GM12878 (cell line): ENCODE data around the gene KRTAP1-4.

ENCODE experiments used
- BACH1 ChIP-seq: fragments of 450-650 bp; IDR thresholded peaks from 2 replicates; pipeline ENCODE4 v1.6.1; 2017; ENCODE audit warnings: mild to moderate bottlenecking, borderline replicate concordance
- FOXM1 ChIP-seq: IDR thresholded peaks from 2 replicates; pipeline ENCODE4 v1.6.1; 2012; ENCODE audit warnings: low read depth, mild to moderate bottlenecking, inconsistent platforms, low read length, moderate library complexity
- MTA3 ChIP-seq: IDR thresholded peaks from 2 replicates; pipeline ENCODE4 v1.6.1; 2012; ENCODE audit warnings: low read length, inconsistent platforms, borderline replicate concordance
- POLR2A ChIP-seq: IDR thresholded peaks from 2 replicates; pipeline ENCODE4 v1.6.1; 2011; ENCODE audit warnings: low read depth, mild to moderate bottlenecking, low read length
- RFX5 ChIP-seq: IDR thresholded peaks from 2 replicates; pipeline ENCODE4 v1.6.1; 2011; ENCODE audit warnings: low read depth, low read length, improper control_type of control experiment
- SRF ChIP-seq, 2 experiments: IDR thresholded peaks; 2 replicates each; pipeline ENCODE4 v1.6.1; 2011; ENCODE audit warnings: low read depth in 2 of 2, low read length in 2 of 2, mild to moderate bottlenecking in 1 of 2, moderate library complexity in 1 of 2
- TAF1 ChIP-seq: IDR thresholded peaks from 2 replicates; pipeline ENCODE4 v1.6.1; 2011; ENCODE audit warnings: mild to moderate bottlenecking, low read depth, low read length, borderline replicate concordance
- TBL1XR1 ChIP-seq: IDR thresholded peaks from 2 replicates; pipeline ENCODE4 v1.6.1; 2012; ENCODE audit warnings: low read depth, low read length, improper control_type of control experiment
- USF2 ChIP-seq: IDR thresholded peaks from 2 replicates; pipeline ENCODE4 v1.6.1; 2011; ENCODE audit warnings: low read depth, low read length, improper control_type of control experiment, borderline replicate concordance
- ZNF274 ChIP-seq: IDR thresholded peaks from one replicate; pipeline ENCODE4 v1.8.0; 2011; ENCODE audit not compliant: insufficient read length, insufficient read depth

DNA sequence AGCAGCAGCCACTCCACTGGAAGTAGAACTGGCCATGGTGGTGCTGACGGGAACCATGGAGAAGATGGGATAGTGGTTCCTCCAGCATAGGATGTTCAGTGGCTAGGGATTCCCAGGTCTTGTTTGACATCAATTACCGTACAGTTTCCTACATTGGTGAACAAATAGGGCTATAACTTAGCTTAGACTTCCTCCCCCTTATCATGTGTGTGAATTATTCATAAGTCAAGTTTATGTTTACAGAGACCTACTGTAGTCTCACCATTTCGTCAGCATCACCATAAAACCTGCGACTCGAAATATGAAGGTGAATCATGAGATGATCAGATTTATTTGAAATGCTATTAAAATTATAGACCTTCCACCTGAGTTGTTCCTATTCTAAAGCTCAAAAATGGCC is 28.7 kb upstream of the KRTAP1-4 start:
- TF ChIP-seq ZNF274, result no peak
- no peak for TF ChIP-seq POLR2A
- no peak for TF ChIP-seq MTA3
- no peak for TF ChIP-seq RFX5
- no peak for TF ChIP-seq BACH1
- TF ChIP-seq SRF (IDR thresholded peaks at IDR 0.05; ENCODE audit: low read depth in 2 of 2, low read length in 2 of 2), result no peak
- no peak for TF ChIP-seq USF2
- TF ChIP-seq FOXM1, result no peak
- no peak for TF ChIP-seq TAF1
- TF ChIP-seq TBL1XR1, result no peak
